Epithelial cell of esophagus (primary cell): ENCODE data around the gene GRIA4.

ENCODE experiments used
- DNase-seq: peaks from one replicate; pipeline ENCODE4 v3.0.0; 2010; ENCODE audit warnings: low read depth
- H3K4me3 ChIP-seq: 2 replicates; pipeline ENCODE4 v1.5.1; 2011; ENCODE audit warnings: mild to moderate bottlenecking, low read length, control low read depth
- CTCF ChIP-seq: IDR thresholded peaks from 2 replicates; pipeline ENCODE4 v1.5.1; 2011; ENCODE audit warnings: low read depth, mild to moderate bottlenecking, low read length, control low read depth, inconsistent platforms; ENCODE audit not compliant: insufficient read depth; ENCODE audit errors: missing control alignments

GRIA4 gene

GRCh38 chr11:106014035-106014434, 404.2 kb downstream of the GRIA4 start:
- H3K4me3 ChIP-seq = no peak overlapping the region
- TF ChIP-seq CTCF = no peak
- no peak for DNase-seq

DNA sequence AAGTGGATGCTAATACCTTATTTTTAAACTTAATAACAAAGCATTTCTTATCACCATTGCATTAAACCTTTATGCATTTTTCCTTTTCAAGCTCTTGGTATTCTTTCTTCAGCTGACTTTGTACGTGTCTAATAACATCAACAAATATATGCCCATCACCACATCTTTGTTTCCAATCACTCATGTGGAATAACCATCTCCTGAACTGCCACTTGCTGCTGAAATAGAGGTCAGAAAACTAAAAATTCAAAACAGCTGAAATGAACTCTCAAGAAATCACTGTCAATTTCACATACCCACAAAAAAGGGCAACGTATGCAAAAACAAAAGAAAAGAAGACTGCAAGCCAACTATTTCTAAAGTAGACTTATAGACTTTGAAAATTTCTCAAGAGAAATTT, 404.7 kb downstream of the GRIA4 start:
- no peak overlapping the region for H3K4me3 ChIP-seq
- no peak for TF ChIP-seq CTCF
- DNase-seq = no peak

DNA sequence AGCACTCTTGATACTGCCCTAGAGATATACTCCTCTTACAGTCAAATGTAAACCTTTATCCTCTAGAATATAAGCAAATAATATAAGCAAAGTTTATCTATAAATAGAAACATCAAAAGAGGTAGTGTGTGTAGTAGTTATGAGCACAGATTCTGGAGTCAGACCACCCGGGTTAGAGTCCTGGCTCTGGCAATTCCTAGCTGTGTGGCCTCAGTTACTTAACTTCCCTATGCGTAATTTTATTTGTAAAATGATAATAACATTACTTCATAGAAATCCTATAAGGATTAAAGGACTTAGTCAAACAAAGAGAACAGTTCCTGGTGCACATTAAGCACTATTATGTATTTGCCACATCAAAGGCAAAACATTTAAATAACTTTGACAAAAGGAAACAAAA, 405.2 kb downstream of the GRIA4 start:
- no peak overlapping the region for H3K4me3 ChIP-seq
- no peak for DNase-seq
- no peak for TF ChIP-seq CTCF

GRCh38 chr11:106017093-106017492, 407.2 kb downstream of the GRIA4 start:
- DNase-seq = no peak
- TF ChIP-seq CTCF = no peak
- H3K4me3 ChIP-seq = no peak overlapping the region

DNA sequence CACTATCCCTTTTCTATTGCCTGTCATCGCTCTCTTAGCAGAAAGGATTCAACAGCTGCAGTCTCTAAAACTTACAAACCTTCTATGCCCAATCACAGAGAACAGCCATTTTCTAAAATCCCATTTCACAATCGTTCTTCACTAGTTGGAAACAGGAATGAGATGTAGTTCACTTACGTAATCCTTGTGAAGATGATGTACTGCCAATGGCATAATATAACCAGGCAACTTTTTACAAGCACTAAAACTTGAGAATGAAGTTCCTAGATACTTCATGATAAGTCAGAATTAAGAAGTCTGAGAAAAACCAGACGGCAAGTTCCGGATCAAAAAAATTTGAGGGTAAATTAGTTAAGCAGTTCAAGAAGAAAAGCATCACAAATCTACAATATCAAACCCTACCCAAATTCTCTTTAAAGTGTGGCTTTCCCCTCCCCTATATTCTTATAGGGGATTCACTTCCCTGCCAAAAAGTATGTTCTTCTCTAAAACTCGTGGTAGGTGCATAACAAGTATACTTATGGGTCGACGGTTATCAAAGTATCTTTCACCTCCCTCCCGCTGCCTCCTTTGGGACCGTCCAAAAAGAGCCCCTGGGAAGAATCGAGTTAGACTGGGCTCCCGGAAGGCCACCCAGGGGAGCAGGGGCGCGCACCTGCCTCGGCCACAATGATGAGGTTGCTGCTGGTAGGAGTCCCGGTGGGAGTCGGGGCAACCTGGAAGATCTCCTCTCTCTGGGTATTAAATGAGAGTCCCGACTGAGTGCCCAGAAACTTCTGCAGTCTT, 411.5 kb downstream of the GRIA4 start:
- peak overlapping the region; percentile 85 for H3K4me3 ChIP-seq
- DNase-seq = peak; percentile 60
- no peak for TF ChIP-seq CTCF

- peak; percentile 100 for DNase-seq
- TF ChIP-seq CTCF = no peak
- H3K4me3 ChIP-seq = peak within 1 kb of the TSS; percentile 85
Measured at GRCh38 chr11:106021967-106022794, 412.3 kb downstream of the GRIA4 start, which contains the start of gene MSANTD4. Gene MSANTD4 (minus strand): TSS chr11:106022240. CDS start chr11:106010917, 11,323 bp downstream.
